WERI-Rb-1 (cell line): ENCODE data around the gene ARVCF.
"Not testable (repeated sequence)": the region's sequence is repeated elsewhere in the genome, so short reads cannot be mapped to it uniquely, and the experiment has no call there.

Experiments
- DNase-seq: peaks from one replicate; pipeline ENCODE4 v3.0.0-alpha.2; 2020
- H3K27ac ChIP-seq: fragments of 250-450 bp; sonication (Bioruptor Pico); 2 replicates; pipeline ENCODE4 v1.5.1; 2020; ENCODE audit warnings: mild to moderate bottlenecking, moderate library complexity
- H3K27me3 ChIP-seq: fragments of 250-450 bp; sonication (Bioruptor Pico); 2 replicates; pipeline ENCODE4 v1.5.1; 2021; ENCODE audit warnings: mild to moderate bottlenecking, low read depth, moderate library complexity; ENCODE audit not compliant: insufficient read depth, severe bottlenecking
- H3K36me3 ChIP-seq: fragments of 250-450 bp; sonication (Bioruptor Pico); 2 replicates; pipeline ENCODE4 v1.5.1; 2020; ENCODE audit warnings: mild to moderate bottlenecking, moderate library complexity
- H3K4me3 ChIP-seq: 2 replicates; pipeline ENCODE4 v1.5.1; 2011; ENCODE audit warnings: low read depth, mild to moderate bottlenecking, control low read depth, low read length
- H3K9me3 ChIP-seq: fragments of 250-450 bp; sonication (Bioruptor Pico); 2 replicates; pipeline ENCODE4 v1.5.1; 2021; ENCODE audit warnings: mild to moderate bottlenecking, moderate library complexity; ENCODE audit not compliant: severe bottlenecking
- TF ChIP-seq, protein P1 (sequence below): IDR thresholded peaks from 2 replicates; pipeline ENCODE4 v1.5.1; 2011; ENCODE audit warnings: low read depth, mild to moderate bottlenecking, control low read depth, inconsistent platforms, low read length

The ARVCF gene

DNA sequence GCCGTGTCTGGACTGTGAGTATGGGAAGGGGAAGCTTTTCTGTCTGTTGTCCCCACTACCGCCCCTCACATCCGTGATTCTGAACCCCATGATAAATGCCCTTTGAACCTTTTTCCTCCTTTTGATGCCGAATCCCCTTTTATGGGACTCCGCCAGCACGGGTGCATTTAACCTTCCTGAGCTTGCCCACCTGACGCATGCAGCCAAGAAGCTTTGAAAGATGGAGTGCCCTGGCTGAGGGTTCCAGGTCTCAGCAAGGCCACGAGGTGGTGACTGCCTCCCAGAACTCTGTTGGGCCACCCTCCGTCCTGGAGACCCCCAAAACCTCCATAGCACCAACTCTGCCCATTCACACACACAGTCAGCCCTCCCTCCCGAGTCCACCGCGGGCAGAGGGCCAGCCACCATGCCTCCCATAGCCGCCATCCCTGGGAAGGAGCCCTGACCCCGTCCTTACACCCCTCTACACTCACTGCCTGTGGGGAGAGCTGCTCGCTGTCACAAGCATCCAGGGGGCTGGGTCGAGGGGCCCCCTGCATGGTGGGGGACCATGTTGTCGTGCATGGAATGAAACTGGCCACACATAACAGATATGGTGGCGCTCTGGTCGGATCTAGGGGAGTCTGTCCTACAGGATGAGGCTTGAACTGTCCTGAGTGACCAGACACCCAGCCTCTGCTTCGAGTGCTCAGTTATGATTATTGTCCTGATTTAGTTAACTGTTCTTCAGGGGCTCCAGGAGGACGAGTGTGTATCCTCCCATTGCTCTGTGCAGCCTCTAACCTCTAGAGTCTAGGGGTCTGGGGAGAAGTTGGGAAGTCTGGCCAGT, 75.9 kb downstream of the ARVCF start:
- TF ChIP-seq, protein P1, sequence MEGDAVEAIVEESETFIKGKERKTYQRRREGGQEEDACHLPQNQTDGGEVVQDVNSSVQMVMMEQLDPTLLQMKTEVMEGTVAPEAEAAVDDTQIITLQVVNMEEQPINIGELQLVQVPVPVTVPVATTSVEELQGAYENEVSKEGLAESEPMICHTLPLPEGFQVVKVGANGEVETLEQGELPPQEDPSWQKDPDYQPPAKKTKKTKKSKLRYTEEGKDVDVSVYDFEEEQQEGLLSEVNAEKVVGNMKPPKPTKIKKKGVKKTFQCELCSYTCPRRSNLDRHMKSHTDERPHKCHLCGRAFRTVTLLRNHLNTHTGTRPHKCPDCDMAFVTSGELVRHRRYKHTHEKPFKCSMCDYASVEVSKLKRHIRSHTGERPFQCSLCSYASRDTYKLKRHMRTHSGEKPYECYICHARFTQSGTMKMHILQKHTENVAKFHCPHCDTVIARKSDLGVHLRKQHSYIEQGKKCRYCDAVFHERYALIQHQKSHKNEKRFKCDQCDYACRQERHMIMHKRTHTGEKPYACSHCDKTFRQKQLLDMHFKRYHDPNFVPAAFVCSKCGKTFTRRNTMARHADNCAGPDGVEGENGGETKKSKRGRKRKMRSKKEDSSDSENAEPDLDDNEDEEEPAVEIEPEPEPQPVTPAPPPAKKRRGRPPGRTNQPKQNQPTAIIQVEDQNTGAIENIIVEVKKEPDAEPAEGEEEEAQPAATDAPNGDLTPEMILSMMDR, result no peak
- Histone ChIP-seq H3K36me3 (peaks cover 12% of the 10 kb centered on the region; the same call in 1 of the 2 replicates), H3K27ac (peak overlapping the region; percentile 96), H3K27me3 (no peaks in the 10 kb centered on the region), H3K4me3 (peak overlapping the region; percentile 86), H3K9me3 (no peaks in the 10 kb centered on the region)
- DNase-seq, result no peak

GRCh38 chr22:19937616-19938473, 78.8 kb downstream of the ARVCF start:
- Histone ChIP-seq H3K4me3 (no peak overlapping the region), H3K9me3 (peaks cover 6% of the 10 kb centered on the region), H3K27me3 (no peaks in the 10 kb centered on the region), H3K36me3 (no peaks in the 10 kb centered on the region), H3K27ac (no peak overlapping the region)
- TF ChIP-seq, protein P1, result no peak
- no peak for DNase-seq

- Histone ChIP-seq H3K27ac (no peak overlapping the region), H3K4me3 (no peak overlapping the region)
- no peak for DNase-seq
Observed at GRCh38 chr22:19936513-19936912, 80.1 kb downstream of the ARVCF start.

GRCh38 chr22:19935123-19935718, 81.4 kb downstream of the ARVCF start:
- not testable (repeated sequence) for H3K36me3 ChIP-seq, DNase-seq, H3K27ac ChIP-seq, H3K9me3 ChIP-seq, H3K27me3 ChIP-seq, H3K4me3 ChIP-seq

More at GRCh38 chr22:19936513-19936912, 80.1 kb downstream of the ARVCF start:
- TF ChIP-seq, protein P1, result no peak
- H3K27me3 ChIP-seq, result no peaks in the 10 kb centered on the region
- no peaks in the 10 kb centered on the region for H3K36me3 ChIP-seq
- peaks cover 6% of the 10 kb centered on the region for H3K9me3 ChIP-seq

DNA sequence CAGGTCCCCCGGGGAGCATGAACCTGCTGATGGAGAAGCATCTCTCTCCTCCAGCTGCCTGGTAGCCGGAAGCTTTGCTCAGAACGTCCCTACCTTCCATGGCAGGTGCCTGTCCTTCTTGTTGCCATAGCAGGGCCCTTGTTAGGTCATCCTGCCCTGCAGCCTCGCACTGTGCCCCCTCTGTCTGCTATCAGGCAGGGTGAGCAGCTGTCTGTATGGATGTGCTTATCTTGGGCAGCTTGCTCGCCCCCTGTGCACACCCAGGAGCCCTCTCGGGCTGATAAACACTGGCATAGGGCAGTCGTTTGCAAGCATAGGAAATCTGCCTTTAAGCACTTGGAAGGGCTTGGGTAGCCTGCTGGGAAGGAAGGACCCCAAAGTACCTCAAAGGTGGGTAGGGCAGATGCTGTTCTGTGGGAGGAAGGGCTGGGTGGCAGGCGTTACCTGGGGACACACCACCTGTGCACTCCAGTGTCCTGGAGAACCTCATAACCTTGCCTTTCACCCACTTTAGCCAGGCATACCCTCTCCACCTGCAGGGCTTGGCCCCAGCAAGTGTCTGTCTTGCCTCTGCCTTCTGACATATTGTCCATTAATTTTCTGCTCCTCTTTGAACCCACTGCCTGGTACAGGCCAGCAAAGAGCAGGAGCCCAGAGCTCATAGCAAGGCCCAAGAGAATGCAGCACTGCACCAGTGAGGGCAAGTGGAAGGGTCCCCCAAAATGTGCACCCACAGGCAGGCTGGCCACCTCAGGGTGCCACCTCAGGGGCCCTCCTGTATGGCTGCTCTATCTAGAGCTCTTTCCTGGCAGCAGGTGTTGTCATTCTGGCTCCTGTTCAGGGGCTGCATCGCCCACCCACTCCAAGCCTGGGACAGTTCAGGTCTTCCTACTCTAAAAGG, 83.0 kb downstream of the ARVCF start:
- Histone ChIP-seq H3K27ac (no peak overlapping the region), H3K4me3 (no peak overlapping the region), H3K27me3 (no peaks in the 10 kb centered on the region), H3K36me3 (no peaks in the 10 kb centered on the region), H3K9me3 (peaks cover 6% of the 10 kb centered on the region)
- DNase-seq, result no peak
- TF ChIP-seq, protein P1, result no peak
